Erythroblast (primary cell): ENCODE results near the gene TMEM221.

Source experiments
- GATA1 ChIP-seq: IDR thresholded peaks from 2 replicates; pipeline ENCODE4 v1.6.1; 2011; ENCODE audit warnings: low read depth, mild to moderate bottlenecking, control low read depth, low read length, moderate library complexity
- POLR2A ChIP-seq: IDR thresholded peaks from 2 replicates; pipeline ENCODE4 v1.6.1; 2011; ENCODE audit warnings: mild to moderate bottlenecking, low read length

- TF ChIP-seq POLR2A, result no peak
- no peak for TF ChIP-seq GATA1
These were observed 41.0 kb upstream of the TMEM221 start for GRCh38 chr19:17489392-17490030.
